K562 (cell line): ENCODE results near the gene IFT81. TPM values are rescaled to one million over a fixed set of nuclear protein-coding genes. Genes with fewer than 3 reads are reported as not detected.
A peak's percentile ranks its signal among the peaks of the same experiment; 100 is the strongest.

Experiments
- ATAC-seq: fragments of 200-7000 bp; cut with Tn5 transposase; 3 replicates; pipeline ENCODE4 v1.9.1; 2020; ENCODE audit warnings: moderate library complexity
- BruUV-seq: library from RNA; stranded (reverse); fragments of 400-500 nt; replicated peaks from 2 replicates; lab custom pipeline; 2021; lab: Mats Ljungman, UMichigan
- CTCF ChIA-PET: fragments of 300-600 bp; formaldehyde crosslinking; extraction: SDS; loops from one replicate; lab custom pipeline; 2021; ENCODE audit warnings: low intra/inter-chr PET ratio; lab: Yijun Ruan, JAX
- POLR2A ChIA-PET: fragments of 300-600, 350-650 bp; sonication (Branson Sonifier 250); formaldehyde crosslinking; extraction: SDS; loops from one replicate; lab custom pipeline; 2021; ENCODE audit warnings: antibody characterized with exemption, inconsistent platforms; lab: Yijun Ruan, JAX
- DNase-seq, 4 experiments: peaks; one replicate each; pipeline versions ENCODE4 v3.0.0 to v3.0.0-alpha.2; 2011 to 2018; ENCODE audit warnings: low spot score in 3 of 4, mixed read lengths in 3 of 4; ENCODE audit errors: extremely low read depth in 1 of 4
- FAIRE-seq: peaks from 2 replicates; lab custom pipeline; 2011; peaks lifted over from hg19 to GRCh38; lab: Jason Lieb, UNC
- H2AFZ ChIP-seq: 2 replicates; pipeline ENCODE4 v1.6.0; 2011; ENCODE audit warnings: low read depth, low read length, control low read depth, inconsistent platforms
- H3K27ac ChIP-seq: fragments of 200-600 bp; 3 replicates; pipeline ENCODE4 v1.8.0; 2011; ENCODE audit warnings: low read depth, mild to moderate bottlenecking, control low read depth, inconsistent platforms, low read length, moderate library complexity, mixed read lengths; ENCODE audit errors: extremely low read depth
- H3K27me3 ChIP-seq, 2 experiments: fragments of 300-600 bp in 1 of 2; 2 replicates in 1 of 2; 3 replicates in 1 of 2; pipeline versions ENCODE4 v1.6.0 to v1.8.0; 2011; ENCODE audit warnings: inconsistent platforms in 2 of 2, low read length in 2 of 2, mild to moderate bottlenecking in 1 of 2, mixed read lengths in 1 of 2, moderate library complexity in 1 of 2; ENCODE audit not compliant: control insufficient read depth in 2 of 2, insufficient read depth in 2 of 2
- H3K36me3 ChIP-seq: fragments of 300-600 bp; 3 replicates; pipeline ENCODE4 v1.8.0; 2011; ENCODE audit warnings: mild to moderate bottlenecking, low read length, inconsistent platforms; ENCODE audit not compliant: control insufficient read depth, insufficient read depth
- H3K4me1 ChIP-seq, 2 experiments: fragments of 200-600 bp in 1 of 2; replicated peaks in 1 of 2; 2 replicates in 1 of 2; 3 replicates in 1 of 2; pipeline versions ENCODE4 v1.5.1 to v1.8.0; 2011; ENCODE audit warnings: inconsistent platforms in 2 of 2, low read length in 2 of 2, mild to moderate bottlenecking in 1 of 2, mixed read lengths in 1 of 2, moderate library complexity in 1 of 2; ENCODE audit not compliant: control insufficient read depth in 2 of 2, insufficient read depth in 2 of 2
- H3K4me2 ChIP-seq: 2 replicates; pipeline ENCODE4 v1.6.1; 2011; ENCODE audit warnings: low read length, control low read depth, inconsistent platforms, mixed read lengths; ENCODE audit not compliant: insufficient read depth
- H3K4me3 ChIP-seq: fragments of 200-600 bp; sonication (generic), shearing (Covaris generic); 2 replicates; pipeline ENCODE4 v1.5.1; 2016; ENCODE audit warnings: control low read depth, inconsistent platforms
- H3K79me2 ChIP-seq: fragments of 200-600 bp; 3 replicates; pipeline ENCODE4 v1.8.0; 2011; ENCODE audit warnings: low read length, inconsistent platforms; ENCODE audit not compliant: control insufficient read depth, insufficient read depth
- H3K9ac ChIP-seq, 2 experiments: 2 replicates each; pipeline versions ENCODE4 v1.6.0 to v1.6.1; 2011; ENCODE audit warnings: low read depth in 2 of 2, low read length in 2 of 2, control low read depth in 1 of 2, inconsistent platforms in 1 of 2, mild to moderate bottlenecking in 1 of 2, mixed read lengths in 1 of 2; ENCODE audit not compliant: insufficient read depth in 1 of 2
- H3K9me1 ChIP-seq: one replicate; pipeline ENCODE4 v1.6.0; 2011; ENCODE audit warnings: inconsistent platforms, mild to moderate bottlenecking, low read length, moderate library complexity; ENCODE audit not compliant: control insufficient read depth, insufficient read depth
- H3K9me3 ChIP-seq: replicated peaks from 2 replicates; pipeline ENCODE4 v1.5.1; 2011; ENCODE audit warnings: low read depth, low read length, inconsistent platforms; ENCODE audit not compliant: control insufficient read depth, insufficient read depth
- H4K20me1 ChIP-seq: replicated peaks from 2 replicates; pipeline ENCODE4 v1.6.1; 2011; ENCODE audit warnings: low read length, inconsistent platforms, mixed read lengths; ENCODE audit not compliant: control insufficient read depth, insufficient read depth
- CTCFL ChIP-seq: IDR thresholded peaks from 2 replicates; pipeline ENCODE4 v1.6.1; 2011; ENCODE audit warnings: borderline replicate concordance, low read depth, mild to moderate bottlenecking, moderate library complexity, low read length; ENCODE audit not compliant: insufficient read depth, poor library complexity, severe bottlenecking
- ERF ChIP-seq: fragments of 450-650 bp; formaldehyde crosslinking; IDR thresholded peaks from 2 replicates; pipeline ENCODE4 v1.4.0; 2020; ENCODE audit warnings: mild to moderate bottlenecking, mixed read lengths
- HLTF ChIP-seq: fragments of 450-650 bp; IDR thresholded peaks from 2 replicates; pipeline ENCODE4 v1.6.1; 2016
- MTA1 ChIP-seq: fragments of 450-650 bp; IDR thresholded peaks from 2 replicates; pipeline ENCODE4 v1.6.1; 2017; ENCODE audit warnings: borderline replicate concordance
- RBM25 ChIP-seq: fragments of 200-400 bp; formaldehyde crosslinking; IDR thresholded peaks from 2 replicates; pipeline ENCODE4 v1.6.1; 2018; ENCODE audit warnings: low read length, low read depth, moderate library complexity; ENCODE audit not compliant: severe bottlenecking
- YY1 ChIP-seq, 3 experiments: IDR thresholded peaks; 2 replicates each; pipeline ENCODE4 v1.6.1; 2011; ENCODE audit warnings: low read length in 2 of 3, mild to moderate bottlenecking in 2 of 3, moderate library complexity in 2 of 3, borderline replicate concordance in 1 of 3, control low read depth in 1 of 3, low read depth in 1 of 3; ENCODE audit not compliant: insufficient read depth in 3 of 3, insufficient replicate concordance in 2 of 3, control insufficient read depth in 1 of 3, insufficient read length in 1 of 3; ENCODE audit errors: extremely low read depth in 1 of 3
- ZNF121 ChIP-seq: sonication (generic); formaldehyde crosslinking; conservative IDR thresholded peaks from 2 replicates; pipeline ENCODE4 v1.8.0; 2022; ENCODE audit warnings: missing genetic modification reagents
- ZNF324 ChIP-seq: fragments of 250-450 bp; sonication (Bioruptor Pico); IDR thresholded peaks from 2 replicates; pipeline ENCODE4 v1.4.0; 2020; ENCODE audit warnings: mild to moderate bottlenecking
- WGBS: fragments of 100-300 bp; shearing (Covaris generic); methylation state at CpG from one replicate; pipeline ENCODE4 v1.1.6; 2016; ENCODE audit warnings: low coverage, mixed read lengths; ENCODE audit not compliant: insufficient coverage; ENCODE audit errors: missing lambda C conversion rate; 5-methylcytosine and 5-hydroxymethylcytosine counted together
- in situ Hi-C: fragments of 300-500 bp; cut with MboI; formaldehyde crosslinking; loops from 4 replicates; pipeline ENCODE4 v1.15.0; 2018; ENCODE audit warnings: inconsistent platforms, mixed read lengths
- intact Hi-C: fragments of 100-400 bp; cut with micrococcal nuclease; formaldehyde crosslinking; loops from 2 replicates; pipeline ENCODE4 v1.14.2; 2022
- polyA plus RNA-seq, 8 experiments: library from polyadenylated mRNA; depleted of rRNA in 4 of 8; stranded (reverse) in 5 of 8; unstranded in 3 of 8; fragments of >200 nt; fragmentation: Nextera tagmentation in 2 of 8; fragmentation: Illumina TruSeq in 1 of 8; extraction: Ambion mirVana in 2 of 8; extraction: Trizol in 1 of 8; gene quantifications; 2 replicates each; pipeline versions ENCODE4 v1.2.1 to v1.2.3, GENCODE V29; 2011 to 2014; ENCODE audit warnings: inconsistent platforms in 1 of 8, missing spikeins in 1 of 8
- total RNA-seq, 7 experiments: library from RNA; depleted of rRNA in 6 of 7; stranded (reverse); fragments of >200 nt in 6 of 7; fragmentation: Illumina TruSeq in 2 of 7; extraction: Trizol in 2 of 7; gene quantifications; 2 replicates each; pipeline versions ENCODE4 v1.2.1 to v1.2.3, GENCODE V29; 2011 to 2021; ENCODE audit warnings: low replicate concordance in 1 of 7

Gene IFT81
- total and polyA plus RNA-seq, 9 of the 15 experiments (the other 6 are each of a cell fraction or from before 2014, with no cell fraction given), result 2.8 to 11.9 (median 7.9) TPM

DNA sequence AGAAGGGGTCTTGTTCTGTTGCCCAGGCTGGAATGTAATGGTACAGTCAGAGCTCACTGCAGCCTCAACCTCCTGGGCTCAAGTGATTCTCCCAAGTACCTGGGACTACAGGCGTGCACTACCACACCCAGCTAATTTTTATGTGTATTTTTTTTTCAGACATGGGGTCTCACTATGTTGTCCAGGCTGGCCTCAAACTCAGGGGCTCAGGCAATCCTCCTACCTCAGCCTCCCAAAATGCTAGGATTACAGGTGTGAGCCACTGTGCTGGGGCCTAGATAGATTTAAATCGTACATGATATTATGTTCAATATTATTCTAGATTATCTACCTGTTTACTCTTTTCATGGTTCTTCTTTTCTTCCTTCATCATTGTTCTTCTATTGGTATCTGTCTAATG is 61.5 kb downstream of the IFT81 start:
- Histone ChIP-seq H3K79me2 (no peaks in the 10 kb centered on the region), H3K9me1 (no peaks in the 10 kb centered on the region)
- TF ChIP-seq YY1 (IDR thresholded peaks at IDR 0.05; ENCODE audit: borderline replicate concordance in 1 of 3, control insufficient read depth in 1 of 3, extremely low read depth in 1 of 3, insufficient read depth in 3 of 3, insufficient read length in 1 of 3, insufficient replicate concordance in 2 of 3, low read depth in 1 of 3, low read length in 2 of 3) (no peak), CTCFL (no peak), ZNF121 (CRISPR knock-in tag) (peak; percentile 98), RBM25 (peak; percentile 33), MTA1 (no peak), ERF (CRISPR knock-in tag) (no peak), HLTF (no peak), ZNF324 (CRISPR knock-in tag) (no peak)
- TF ChIP-seq, all 486 proteins: peak for 2
- Histone ChIP-seq H3K36me3 (no peaks in the 10 kb centered on the region), H3K27ac (no peak overlapping the region), H2AFZ (no peak overlapping the region), H3K9me3 (peaks cover 11% of the 10 kb centered on the region), H4K20me1 (no peaks in the 10 kb centered on the region), H3K4me3 (no peak overlapping the region), H3K9ac (no peak overlapping the region), H3K4me1 (no peaks in the 10 kb centered on the region), H3K27me3 (no peaks in the 10 kb centered on the region), H3K4me2 (no peak overlapping the region)
- DNase-seq (no peak), FAIRE-seq (no peak), ATAC-seq (no peak)
- intact Hi-C loops (no loop called here), in situ Hi-C loops (no loop called here)
- POLR2A ChIA-PET, result interaction anchor here (0.8 kb wide), 1 partner anchor 18 kb away, joined by 3 read pairs; no protein-coding TSS in a partner anchor
- 24% methylated on average over 2 of the region's 2 CpGs for WGBS
- no TSS peak for BruUV-seq
- CTCF ChIA-PET, result no interaction called here
